Caco-2 (cell line): ENCODE data around the gene PLK1. TPM values are rescaled to one million over a fixed set of nuclear protein-coding genes. Genes with fewer than 3 reads are reported as not detected.

Experiments used
- BruUV-seq: library from RNA; stranded (reverse); fragments of 400-500 nt; replicated peaks from 2 replicates; lab custom pipeline; 2021; lab: Mats Ljungman, UMichigan
- CTCF ChIA-PET: fragments of 300-600 bp; sonication (Branson Sonifier 250); formaldehyde crosslinking; loops from one replicate; lab custom pipeline; 2022; ENCODE audit warnings: antibody characterized with exemption; lab: Charles Lee
- POLR2A ChIA-PET: fragments of 300-600 bp; sonication (Branson Sonifier 250); formaldehyde crosslinking; loops from one replicate; lab custom pipeline; 2022; ENCODE audit warnings: antibody characterized with exemption; lab: Charles Lee
- DNase-seq, 2 experiments: peaks; one replicate each; pipeline versions ENCODE4 v3.0.0 to v3.0.0-alpha.2; 2020 to 2022
- H3K27me3 ChIP-seq: replicated peaks from 2 replicates; pipeline ENCODE4 v1.6.0; 2011; ENCODE audit warnings: low read length; ENCODE audit not compliant: control insufficient read depth, insufficient read depth
- H3K36me3 ChIP-seq: 2 replicates; pipeline ENCODE4 v1.5.1; 2011; ENCODE audit warnings: low read length; ENCODE audit not compliant: control insufficient read depth, insufficient read depth
- H3K4me1 ChIP-seq: fragments of 250-450 bp; sonication (Bioruptor Pico); 2 replicates; pipeline ENCODE4 v1.5.1; 2020; ENCODE audit warnings: mild to moderate bottlenecking
- H3K4me3 ChIP-seq: 2 replicates; pipeline ENCODE4 v1.5.1; 2011; ENCODE audit warnings: low read depth, mild to moderate bottlenecking, control low read depth, low read length
- H3K9me3 ChIP-seq: fragments of 250-450 bp; sonication (Bioruptor Pico); 2 replicates; pipeline ENCODE4 v1.5.1; 2020; ENCODE audit warnings: mild to moderate bottlenecking, moderate library complexity
- H3K27ac Mint-ChIP-seq: one replicate; pipeline ENCODE4 v1.8.0; 2022; ENCODE audit warnings: mixed read lengths; ENCODE audit not compliant: unreplicated experiment
- H3K27me3 Mint-ChIP-seq: one replicate; pipeline ENCODE4 v1.8.0; 2022; ENCODE audit warnings: mixed read lengths; ENCODE audit not compliant: insufficient read depth, unreplicated experiment
- H3K36me3 Mint-ChIP-seq: one replicate; pipeline ENCODE4 v1.8.0; 2022; ENCODE audit warnings: mild to moderate bottlenecking, mixed read lengths; ENCODE audit not compliant: insufficient read depth, unreplicated experiment
- H3K4me1 Mint-ChIP-seq: one replicate; pipeline ENCODE4 v1.8.0; 2022; ENCODE audit warnings: low read depth, mixed read lengths; ENCODE audit not compliant: unreplicated experiment
- H3K4me3 Mint-ChIP-seq: one replicate; pipeline ENCODE4 v1.8.0; 2022; ENCODE audit warnings: mild to moderate bottlenecking, moderate library complexity, mixed read lengths; ENCODE audit not compliant: unreplicated experiment
- H3K9me3 Mint-ChIP-seq: one replicate; pipeline ENCODE4 v1.8.0; 2022; ENCODE audit warnings: mixed read lengths; ENCODE audit not compliant: unreplicated experiment
- intact Hi-C: fragments of 100-400 bp; cut with micrococcal nuclease; formaldehyde crosslinking; loops from one replicate; pipeline ENCODE4 v1.10.0; 2022; ENCODE audit not compliant: unreplicated experiment
- total RNA-seq: library from RNA; stranded (reverse); gene quantifications from 2 replicates; pipeline ENCODE4 v1.2.3, GENCODE V29; 2022
- TF ChIP-seq, protein P1 (sequence below), 2 experiments: fragments of 200-600 bp in 1 of 2; IDR thresholded peaks; 1 replicate in 1 of 2; 2 replicates in 1 of 2; pipeline versions ENCODE4 v1.5.1 to v1.8.0; 2011 to 2022; ENCODE audit warnings: antibody characterized with exemption in 1 of 2, control low read depth in 1 of 2, inconsistent platforms in 1 of 2, low read depth in 1 of 2, low read length in 1 of 2, mild to moderate bottlenecking in 1 of 2, moderate library complexity in 1 of 2; ENCODE audit not compliant: insufficient read depth in 1 of 2, severe bottlenecking in 1 of 2, unreplicated experiment in 1 of 2

PLK1 gene
- total RNA-seq, 1 experiment from 2014 or later = 114 TPM

DNA sequence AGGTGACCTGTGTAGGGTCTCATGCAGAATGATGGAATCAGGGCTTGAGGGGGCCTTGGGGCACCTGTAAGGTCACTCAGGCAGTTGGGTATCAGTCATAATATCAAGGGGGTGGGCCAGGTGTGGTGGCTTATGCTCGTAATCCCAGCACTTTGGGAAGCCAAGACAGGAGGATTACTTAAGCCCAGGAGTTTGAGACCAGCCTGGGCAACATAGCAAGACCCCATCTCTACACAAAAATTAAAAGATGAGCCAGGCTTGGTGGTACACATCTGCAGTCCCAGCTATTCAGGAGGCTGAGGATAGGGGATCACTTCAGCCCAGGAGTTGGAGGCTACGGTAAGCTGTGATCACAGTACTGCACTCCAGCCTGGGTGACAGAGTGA is 26.8 kb downstream of the PLK1 start:
- no TSS peak for BruUV-seq
- no peak overlapping the region for H3K4me3 Mint-ChIP-seq
- Histone ChIP-seq H3K9me3 (peaks cover 5% of the 10 kb centered on the region; the same call in 1 of the 2 replicates), H3K4me1 (no peaks in the 10 kb centered on the region), H3K4me3 (no peak overlapping the region), H3K27me3 (no peaks in the 10 kb centered on the region), H3K36me3 (no peaks in the 10 kb centered on the region)
- no peak for DNase-seq
- no peaks in the 10 kb centered on the region for H3K4me1 Mint-ChIP-seq
- POLR2A ChIA-PET = no interaction called here
- H3K9me3 Mint-ChIP-seq = peaks cover 21% of the 10 kb centered on the region
- no peaks in the 10 kb centered on the region for H3K27me3 Mint-ChIP-seq
- H3K36me3 Mint-ChIP-seq = no peaks in the 10 kb centered on the region
- intact Hi-C loops = no loop called here
- TF ChIP-seq, protein P1, sequence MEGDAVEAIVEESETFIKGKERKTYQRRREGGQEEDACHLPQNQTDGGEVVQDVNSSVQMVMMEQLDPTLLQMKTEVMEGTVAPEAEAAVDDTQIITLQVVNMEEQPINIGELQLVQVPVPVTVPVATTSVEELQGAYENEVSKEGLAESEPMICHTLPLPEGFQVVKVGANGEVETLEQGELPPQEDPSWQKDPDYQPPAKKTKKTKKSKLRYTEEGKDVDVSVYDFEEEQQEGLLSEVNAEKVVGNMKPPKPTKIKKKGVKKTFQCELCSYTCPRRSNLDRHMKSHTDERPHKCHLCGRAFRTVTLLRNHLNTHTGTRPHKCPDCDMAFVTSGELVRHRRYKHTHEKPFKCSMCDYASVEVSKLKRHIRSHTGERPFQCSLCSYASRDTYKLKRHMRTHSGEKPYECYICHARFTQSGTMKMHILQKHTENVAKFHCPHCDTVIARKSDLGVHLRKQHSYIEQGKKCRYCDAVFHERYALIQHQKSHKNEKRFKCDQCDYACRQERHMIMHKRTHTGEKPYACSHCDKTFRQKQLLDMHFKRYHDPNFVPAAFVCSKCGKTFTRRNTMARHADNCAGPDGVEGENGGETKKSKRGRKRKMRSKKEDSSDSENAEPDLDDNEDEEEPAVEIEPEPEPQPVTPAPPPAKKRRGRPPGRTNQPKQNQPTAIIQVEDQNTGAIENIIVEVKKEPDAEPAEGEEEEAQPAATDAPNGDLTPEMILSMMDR (IDR thresholded peaks at IDR 0.05; ENCODE audit: insufficient read depth in 1 of 2, low read depth in 1 of 2, low read length in 1 of 2, severe bottlenecking in 1 of 2, unreplicated experiment in 1 of 2) = no peak
- CTCF ChIA-PET = no interaction called here
- no peak overlapping the region for H3K27ac Mint-ChIP-seq

DNA sequence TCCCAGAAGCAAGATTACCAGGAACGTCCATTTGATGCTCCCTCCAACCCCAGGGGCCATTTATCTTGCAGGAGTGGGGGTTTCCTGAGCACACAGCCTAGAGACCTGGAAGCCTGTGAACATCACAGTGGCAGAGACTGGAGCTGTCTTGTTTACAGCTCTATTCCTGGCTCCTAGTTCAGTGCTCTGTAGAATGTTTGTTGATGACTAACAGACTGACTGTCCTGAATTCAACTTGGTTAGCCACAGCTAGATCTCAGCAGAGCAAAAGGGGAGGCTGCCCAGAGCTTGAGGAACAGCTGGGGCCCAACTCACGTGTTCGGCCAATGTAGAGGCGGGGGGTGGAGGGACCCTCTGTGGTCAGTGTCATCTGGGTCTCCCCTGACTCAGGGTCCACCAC is 27.8 kb downstream of the PLK1 start:
- Mint-ChIP-seq H3K4me1 (no peaks in the 10 kb centered on the region), H3K36me3 (no peaks in the 10 kb centered on the region), H3K9me3 (peaks cover 23% of the 10 kb centered on the region), H3K4me3 (no peak overlapping the region), H3K27me3 (no peaks in the 10 kb centered on the region), H3K27ac (no peak overlapping the region)
- DNase-seq = no peak
- ChIA-PET POLR2A (no interaction called here), CTCF (no interaction called here)
- intact Hi-C loops = no loop called here
- TF ChIP-seq, protein P1 (IDR thresholded peaks at IDR 0.05; ENCODE audit: insufficient read depth in 1 of 2, low read depth in 1 of 2, low read length in 1 of 2, severe bottlenecking in 1 of 2, unreplicated experiment in 1 of 2) = no peak
- no peaks in the 10 kb centered on the region for H3K4me1 ChIP-seq
- H3K4me3 ChIP-seq = no peak overlapping the region
- H3K9me3 ChIP-seq = peaks cover 5% of the 10 kb centered on the region; the same call in 1 of the 2 replicates
- BruUV-seq = no TSS peak
- H3K36me3 ChIP-seq = no peaks in the 10 kb centered on the region
- H3K27me3 ChIP-seq = no peaks in the 10 kb centered on the region

DNA sequence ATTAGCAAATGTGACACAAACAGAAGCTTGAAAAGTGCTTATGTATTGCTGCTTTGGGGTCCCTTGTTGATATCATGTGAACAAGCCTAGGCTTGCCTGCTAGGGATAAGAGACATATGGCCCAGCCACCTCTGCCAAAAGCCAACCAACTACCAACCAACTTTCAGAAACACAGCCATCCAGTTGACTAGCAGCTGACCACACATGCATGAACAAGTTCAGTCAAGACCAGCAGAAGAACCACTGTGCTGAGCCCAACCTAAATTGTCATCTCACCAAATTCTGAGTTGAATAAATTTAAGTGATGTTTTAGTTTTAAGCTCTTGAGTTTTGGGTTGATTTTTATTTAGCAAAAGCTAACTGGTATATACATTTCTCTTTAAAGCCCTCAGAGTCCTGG is 30.8 kb downstream of the PLK1 start:
- intact Hi-C loops = no loop called here
- no peak for DNase-seq
- H3K36me3 ChIP-seq = no peaks in the 10 kb centered on the region
- Mint-ChIP-seq H3K4me3 (no peak overlapping the region), H3K36me3 (no peaks in the 10 kb centered on the region), H3K27ac (no peak overlapping the region), H3K4me1 (no peaks in the 10 kb centered on the region), H3K9me3 (peaks cover 9% of the 10 kb centered on the region), H3K27me3 (peaks cover 2% of the 10 kb centered on the region)
- no peaks in the 10 kb centered on the region for H3K4me1 ChIP-seq
- CTCF ChIA-PET = no interaction called here
- H3K9me3 ChIP-seq = peaks cover 5% of the 10 kb centered on the region; the same call in 1 of the 2 replicates
- POLR2A ChIA-PET = no interaction called here
- no TSS peak for BruUV-seq
- H3K27me3 ChIP-seq = no peaks in the 10 kb centered on the region
- TF ChIP-seq, protein P1 (IDR thresholded peaks at IDR 0.05; ENCODE audit: insufficient read depth in 1 of 2, low read depth in 1 of 2, low read length in 1 of 2, severe bottlenecking in 1 of 2, unreplicated experiment in 1 of 2) = no peak
- no peak overlapping the region for H3K4me3 ChIP-seq
